HEK293T (cell line): ENCODE data around the gene SIAE.

Experiments
- CTCF ChIA-PET: fragments of 350-600 bp; formaldehyde crosslinking; extraction: SDS; loops from one replicate; lab custom pipeline; 2021; ENCODE audit warnings: antibody characterized with exemption, inconsistent platforms; lab: Yijun Ruan, JAX
- POLR2A ChIA-PET: fragments of 350-600 bp; formaldehyde crosslinking; extraction: SDS; loops from one replicate; lab custom pipeline; 2020; ENCODE audit warnings: antibody characterized with exemption, inconsistent platforms; lab: Yijun Ruan, JAX
- DNase-seq: peaks from one replicate; pipeline ENCODE4 v3.0.0; 2012; ENCODE audit warnings: mixed read lengths; ENCODE audit errors: extremely low spot score
- ARNT ChIP-seq: fragments of 450-650 bp; IDR thresholded peaks from 2 replicates; pipeline ENCODE4 v1.6.1; 2017; ENCODE audit warnings: mild to moderate bottlenecking
- BHLHE40 ChIP-seq: fragments of 450-650 bp; IDR thresholded peaks from 2 replicates; pipeline ENCODE4 v1.6.1; 2016; ENCODE audit warnings: mild to moderate bottlenecking, moderate library complexity, borderline replicate concordance
- CTBP1 ChIP-seq: fragments of 450-650 bp; IDR thresholded peaks from 2 replicates; pipeline ENCODE4 v1.6.1; 2016; ENCODE audit warnings: borderline replicate concordance
- ELF4 ChIP-seq: fragments of 450-650 bp; IDR thresholded peaks from 2 replicates; pipeline ENCODE4 v1.6.1; 2017; ENCODE audit warnings: antibody characterized with exemption
- FOXA1 ChIP-seq: fragments of 450-650 bp; IDR thresholded peaks from 2 replicates; pipeline ENCODE4 v1.6.1; 2016; ENCODE audit warnings: mild to moderate bottlenecking
- FOXK2 ChIP-seq: fragments of 450-650 bp; IDR thresholded peaks from 2 replicates; pipeline ENCODE4 v1.6.1; 2016; ENCODE audit warnings: mild to moderate bottlenecking
- FOXM1 ChIP-seq: fragments of 450-650 bp; IDR thresholded peaks from 2 replicates; pipeline ENCODE4 v1.6.1; 2017; ENCODE audit warnings: mild to moderate bottlenecking, borderline replicate concordance
- HDGF ChIP-seq: fragments of 450-650 bp; IDR thresholded peaks from 2 replicates; pipeline ENCODE4 v1.6.1; 2017; ENCODE audit warnings: antibody characterized with exemption, borderline replicate concordance
- L3MBTL2 ChIP-seq: fragments of 450-650 bp; conservative IDR thresholded peaks from 2 replicates; pipeline ENCODE4 v1.6.1; 2016; ENCODE audit warnings: mild to moderate bottlenecking
- LEF1 ChIP-seq: fragments of 450-650 bp; IDR thresholded peaks from 2 replicates; pipeline ENCODE4 v1.6.1; 2017; ENCODE audit warnings: mild to moderate bottlenecking, borderline replicate concordance
- NFRKB ChIP-seq: fragments of 450-650 bp; IDR thresholded peaks from 2 replicates; pipeline ENCODE4 v1.6.1; 2016; ENCODE audit warnings: mild to moderate bottlenecking, moderate library complexity
- PKNOX1 ChIP-seq: fragments of 450-650 bp; IDR thresholded peaks from 2 replicates; pipeline ENCODE4 v1.6.1; 2016
- SP1 ChIP-seq: fragments of 450-650 bp; IDR thresholded peaks from 2 replicates; pipeline ENCODE4 v1.6.1; 2017
- SUZ12 ChIP-seq: fragments of 450-650 bp; IDR thresholded peaks from 2 replicates; pipeline ENCODE4 v1.6.1; 2016; ENCODE audit warnings: mild to moderate bottlenecking
- TARDBP ChIP-seq: fragments of 450-650 bp; IDR thresholded peaks from 2 replicates; pipeline ENCODE4 v1.6.1; 2016
- ZNF384 ChIP-seq: fragments of 450-650 bp; IDR thresholded peaks from 2 replicates; pipeline ENCODE4 v1.6.1; 2016

Gene SIAE

GRCh38 chr11:124638500-124638899 lies 35.0 kb downstream of the SIAE start:
- ChIA-PET CTCF (no interaction called here), POLR2A (interaction anchor here (1.0 kb wide), 2 partner anchors 16 to 34 kb away, joined by 3 read pairs; partner anchors contain the start of gene TBRG1)
- DNase-seq = no peak
- TF ChIP-seq ELF4 (no peak), CTBP1 (no peak), HDGF (no peak), FOXK2 (no peak), ARNT (no peak), FOXM1 (no peak), SP1 (no peak), BHLHE40 (no peak), ZNF384 (no peak)

- POLR2A ChIA-PET = no interaction called here
- CTCF ChIA-PET = interaction anchor here (0.8 kb wide), 1 partner anchor 9 kb away, joined by 3 read pairs; no protein-coding TSS in a partner anchor
- TF ChIP-seq L3MBTL2 (no peak), TARDBP (no peak), LEF1 (no peak), ARNT (no peak), FOXM1 (no peak), ELF4 (no peak), SP1 (no peak), CTBP1 (no peak), BHLHE40 (no peak), SUZ12 (no peak), FOXA1 (no peak), FOXK2 (no peak), HDGF (no peak), ZNF384 (no peak), NFRKB (no peak), PKNOX1 (no peak)
- no peak for DNase-seq
Observed at GRCh38 chr11:124635932-124636331, 37.6 kb downstream of the SIAE start.

- TF ChIP-seq NFRKB (no peak), HDGF (no peak), FOXA1 (no peak), FOXK2 (no peak), ZNF384 (no peak), PKNOX1 (peak; percentile 53; the same call in 1 of the 2 replicates), SP1 (no peak)
- CTCF ChIA-PET = no interaction called here
- POLR2A ChIA-PET = interaction anchor here (1.6 to 3.0 kb wide), 2 partner anchors 11 kb away, joined by 7 to 11 read pairs; partner anchors contain the start of gene TBRG1
- peak; percentile 26 for DNase-seq
Observed at GRCh38 chr11:124633355-124633754, 40.2 kb downstream of the SIAE start.

- CTCF ChIA-PET = interaction anchor here (0.6 kb wide), 2 partner anchors 10 to 804 kb away, joined by 3 to 4 read pairs; no protein-coding TSS in a partner anchor
- TF ChIP-seq SP1 = no peak
- no peak for TF ChIP-seq NFRKB
- TF ChIP-seq FOXA1 = no peak
- no peak for TF ChIP-seq PKNOX1
- no peak for TF ChIP-seq FOXK2
- TF ChIP-seq L3MBTL2 = no peak
- TF ChIP-seq CTBP1 = no peak
- TF ChIP-seq ELF4 = no peak
- no peak for TF ChIP-seq FOXM1
- no peak for TF ChIP-seq HDGF
- TF ChIP-seq BHLHE40 = no peak
- DNase-seq = no peak
- POLR2A ChIA-PET = no interaction called here
Observed at GRCh38 chr11:124629961-124630360, 43.6 kb downstream of the SIAE start.

GRCh38 chr11:124627546-124627945 lies 46.0 kb downstream of the SIAE start:
- POLR2A ChIA-PET = no interaction called here
- CTCF ChIA-PET = no interaction called here
- DNase-seq = no peak
- TF ChIP-seq LEF1 (no peak), BHLHE40 (no peak), ARNT (no peak), FOXA1 (no peak), SUZ12 (no peak)

- no peak for DNase-seq
- ChIA-PET POLR2A (no interaction called here), CTCF (no interaction called here)
- no peak for TF ChIP-seq PKNOX1
- TF ChIP-seq ARNT = no peak
- TF ChIP-seq ZNF384 = no peak
- TF ChIP-seq TARDBP = no peak
- TF ChIP-seq LEF1 = no peak
- no peak for TF ChIP-seq ELF4
- TF ChIP-seq CTBP1 = no peak
- TF ChIP-seq FOXK2 = no peak
- TF ChIP-seq SUZ12 = no peak
- TF ChIP-seq BHLHE40 = no peak
- TF ChIP-seq NFRKB = no peak
- no peak for TF ChIP-seq L3MBTL2
- no peak for TF ChIP-seq FOXA1
Observed at GRCh38 chr11:124625504-124626168, 47.9 kb downstream of the SIAE start.
